ENCODE data around the gene SUDS3. TPM values are rescaled to one million over a fixed set of nuclear protein-coding genes. Genes with fewer than 3 reads are reported as not detected.
A peak's percentile ranks its signal among the peaks of the same experiment; 100 is the strongest.
"Not testable (repeated sequence)": the region's sequence is repeated elsewhere in the genome, so short reads cannot be mapped to it uniquely, and the experiment has no call there.

SUDS3 gene
- polyA plus RNA-seq, 3 donors, result 42.9 to 53.3 (median 49.4) TPM

DNA sequence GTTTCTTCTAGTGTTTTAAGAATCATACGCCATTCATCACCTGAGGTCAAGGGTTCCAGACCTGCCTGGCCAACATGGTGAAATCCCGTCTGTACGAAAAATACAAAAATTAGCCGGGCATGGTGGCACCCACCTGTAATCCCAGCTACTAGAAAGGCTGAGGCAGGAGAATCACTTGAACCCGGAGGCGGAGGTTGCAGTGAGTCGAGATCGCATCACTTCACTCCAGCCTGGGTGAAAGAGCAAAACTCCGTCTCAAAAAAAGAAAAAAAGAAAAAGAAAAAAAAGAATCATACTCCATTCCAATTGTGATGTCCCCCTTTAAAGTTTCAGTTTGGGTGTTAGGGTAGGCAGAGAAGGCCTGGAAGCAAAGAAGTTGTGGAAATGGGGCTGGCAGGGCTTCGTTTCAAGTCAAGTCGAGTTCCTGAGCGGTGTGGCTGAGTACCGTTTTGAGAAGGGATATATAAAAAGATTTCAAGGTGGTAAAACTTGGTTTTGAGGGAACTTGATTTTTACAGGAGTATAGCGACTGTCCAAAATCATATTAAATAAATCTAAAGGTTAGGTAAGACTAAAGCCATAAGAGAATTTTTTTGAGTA, 2.1 kb upstream of the SUDS3 start:
- DNase-seq (ENCODE audit: extremely low read depth in 1 of 11, low read depth in 9 of 11, low spot score in 4 of 11), result no peak

- DNase-seq (ENCODE audit: extremely low read depth in 1 of 11, low read depth in 9 of 11, low spot score in 4 of 11), result no peak
These were observed 1.4 kb upstream of the SUDS3 start for GRCh38 chr12:118374909-118375308.

DNA sequence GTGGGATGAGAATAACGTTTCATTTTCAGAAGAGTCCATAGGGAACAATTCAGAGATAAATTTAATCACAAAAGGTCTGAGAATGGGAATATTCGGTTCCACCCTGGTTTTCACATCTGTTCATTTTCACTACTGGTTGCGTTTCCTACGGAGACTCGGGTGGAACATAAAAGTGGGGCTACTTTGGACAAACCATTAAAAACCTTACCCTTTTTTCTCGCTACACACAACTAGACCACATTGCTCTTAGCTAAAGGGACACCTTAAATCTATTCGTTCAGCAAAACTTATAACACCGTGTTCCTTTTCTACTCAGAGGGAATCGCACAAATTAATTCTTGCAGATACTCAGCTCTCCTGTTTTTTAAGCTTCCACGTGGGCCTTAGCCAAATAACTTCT, 1.0 kb upstream of the SUDS3 start:
- no peak for DNase-seq (ENCODE audit: extremely low read depth in 1 of 11, low read depth in 9 of 11, low spot score in 4 of 11)

GRCh38 chr12:118377021-118377883, 897 bp downstream of the SUDS3 start:
- DNase-seq (ENCODE audit: extremely low read depth in 1 of 11, low read depth in 9 of 11, low spot score in 4 of 11), result peak in 1 of 11 donors; percentile 5

DNA sequence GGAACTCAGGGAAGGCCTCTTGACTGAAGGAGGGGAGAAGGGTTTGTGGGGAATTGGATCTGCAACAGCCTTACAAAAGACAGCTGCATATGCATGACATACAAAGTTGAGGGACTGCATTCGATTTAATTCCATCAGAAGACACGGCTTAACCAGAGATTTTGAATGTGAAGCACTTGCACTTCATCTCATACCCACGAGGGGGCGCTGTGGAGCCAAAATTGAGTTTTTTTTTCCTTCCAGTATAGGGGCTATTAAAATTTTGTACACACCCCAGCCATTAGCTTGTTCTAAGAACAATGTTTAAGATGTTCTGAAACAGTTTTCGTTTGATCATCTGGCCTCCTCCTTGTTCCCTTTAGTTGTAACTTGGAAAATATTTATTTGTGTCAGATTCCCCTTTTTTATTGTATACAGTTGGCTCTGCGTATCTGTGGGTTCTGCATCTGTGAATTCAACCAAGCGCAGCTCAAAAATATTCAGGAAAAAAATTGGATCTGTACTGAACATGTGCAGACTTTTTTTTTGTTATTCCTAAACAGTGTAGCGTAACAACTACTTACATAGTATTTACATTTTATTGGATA, 1.6 kb downstream of the SUDS3 start:
- DNase-seq (ENCODE audit: extremely low read depth in 1 of 11, low read depth in 9 of 11, low spot score in 4 of 11), result peak in 3 of 11 donors; percentile 41 to 60 (median 42)

DNA sequence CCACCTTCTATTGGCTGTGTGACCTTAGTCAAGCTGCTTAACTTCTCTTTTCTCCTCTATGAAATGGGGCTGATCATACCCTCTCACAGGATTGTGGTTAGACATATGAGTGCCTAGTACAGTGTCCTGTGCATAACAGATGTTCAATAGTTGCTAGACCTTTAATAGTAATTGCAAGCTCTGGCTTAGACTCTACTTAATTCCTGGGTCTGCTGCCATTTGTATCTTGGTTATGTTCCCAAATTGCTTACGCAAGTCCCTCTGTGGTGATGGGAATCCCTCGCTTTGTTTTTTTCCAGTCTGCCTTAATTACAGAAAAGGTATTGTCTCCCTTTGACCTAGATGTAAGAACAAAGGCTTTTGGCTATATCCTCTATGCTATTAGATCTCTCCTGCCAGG, 15.1 kb downstream of the SUDS3 start:
- no peak for DNase-seq (ENCODE audit: extremely low read depth in 1 of 11, low read depth in 9 of 11, low spot score in 4 of 11)

DNA sequence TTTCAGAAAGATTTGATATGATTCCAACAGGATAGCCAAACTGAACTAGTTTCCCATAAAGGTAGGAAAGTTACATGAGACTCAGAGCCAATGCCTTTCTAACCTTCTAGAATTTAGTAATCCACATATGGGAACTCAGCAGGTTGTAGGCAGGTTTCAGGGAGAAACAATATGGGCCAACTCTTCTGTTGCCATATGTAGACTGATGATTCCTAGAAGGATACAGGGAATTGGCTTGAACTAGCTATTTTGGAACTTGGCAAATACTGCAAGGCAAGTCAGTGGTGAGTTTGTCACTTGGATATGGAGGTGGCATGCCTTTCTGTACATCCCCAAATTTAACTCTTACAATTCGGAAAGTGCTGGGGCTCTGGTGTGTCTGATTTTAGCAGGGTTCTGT, 15.5 kb downstream of the SUDS3 start:
- DNase-seq (ENCODE audit: extremely low read depth in 1 of 11, low read depth in 9 of 11, low spot score in 4 of 11), result no peak

- DNase-seq (ENCODE audit: extremely low read depth in 1 of 11, low read depth in 9 of 11, low spot score in 4 of 11), result no peak
These were observed 21.5 kb downstream of the SUDS3 start for GRCh38 chr12:118397708-118398440.

- DNase-seq (ENCODE audit: extremely low read depth in 1 of 11, low read depth in 9 of 11, low spot score in 4 of 11), result no peak
These were observed 22.2 kb downstream of the SUDS3 start for GRCh38 chr12:118398524-118398923.

DNA sequence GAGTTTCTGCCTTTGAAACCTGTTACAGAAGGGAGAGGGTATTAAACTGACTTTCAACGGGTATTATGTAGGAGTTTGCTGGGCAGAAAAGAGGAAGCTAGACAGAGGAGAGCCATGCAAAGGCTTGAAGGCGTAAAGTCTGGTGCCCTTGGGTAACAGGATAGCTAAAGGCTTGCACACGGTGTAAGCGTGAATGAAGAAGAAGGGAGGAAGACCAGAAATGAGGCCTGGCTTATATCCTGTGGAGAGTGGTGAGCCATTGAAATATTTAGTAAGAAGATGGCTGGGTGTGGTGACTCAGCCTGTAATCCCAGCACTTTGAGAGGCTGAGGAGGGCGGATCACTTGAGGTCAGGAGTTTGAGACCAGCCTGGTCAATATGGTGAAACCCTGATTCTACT, 22.6 kb downstream of the SUDS3 start:
- DNase-seq (ENCODE audit: extremely low read depth in 1 of 11, low read depth in 9 of 11, low spot score in 4 of 11), result no peak

DNA sequence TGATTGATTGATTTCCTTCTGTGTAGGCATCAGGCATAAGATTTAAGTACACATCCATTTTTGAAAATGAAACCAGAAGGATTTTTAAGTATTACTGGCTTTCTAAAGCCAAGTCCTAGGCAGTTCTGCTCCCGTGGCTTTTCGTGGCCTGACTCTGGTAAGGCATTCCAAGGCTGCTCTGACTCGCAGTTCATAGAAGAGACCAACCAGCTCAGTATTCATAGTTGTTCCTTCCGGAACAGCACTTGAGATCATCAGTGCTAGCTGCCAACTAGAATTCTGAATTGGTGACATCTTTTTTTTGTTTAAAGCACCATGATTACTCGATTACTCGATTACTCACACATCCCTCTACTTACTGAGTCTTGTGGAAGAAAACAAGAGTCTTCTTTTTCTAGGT, 25.9 kb downstream of the SUDS3 start:
- no peak for DNase-seq (ENCODE audit: extremely low read depth in 1 of 11, low read depth in 9 of 11, low spot score in 4 of 11)

- peak; percentile 13 to 38 (median 24) for DNase-seq (ENCODE audit: extremely low read depth in 1 of 11, low read depth in 9 of 11, low spot score in 4 of 11)
These were observed 28.6 kb downstream of the SUDS3 start for GRCh38 chr12:118404876-118405521.

DNA sequence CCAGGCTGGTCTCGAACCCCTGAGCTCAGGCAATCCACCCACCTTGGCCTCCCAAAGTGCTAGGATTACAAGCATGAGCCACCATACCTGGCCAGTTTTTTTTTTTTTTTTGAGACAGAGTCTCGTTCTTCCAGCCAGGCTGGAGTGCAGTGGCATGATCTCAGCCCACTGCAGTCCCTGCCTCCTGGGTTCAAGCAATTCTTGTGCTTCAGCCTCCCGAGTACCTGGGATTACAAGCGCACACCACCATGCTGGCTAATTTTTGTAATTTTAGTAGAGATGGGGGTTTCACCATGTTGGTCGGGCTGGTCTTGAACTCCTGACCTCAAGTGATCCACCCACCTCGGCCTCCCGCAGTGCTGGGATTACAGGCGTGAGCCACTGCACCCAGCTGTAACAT, 31.9 kb downstream of the SUDS3 start:
- DNase-seq (ENCODE audit: extremely low read depth in 1 of 11, low read depth in 9 of 11, low spot score in 4 of 11), result not testable (repeated sequence)

- no peak for DNase-seq (ENCODE audit: extremely low read depth in 1 of 11, low read depth in 9 of 11, low spot score in 4 of 11)
These were observed 33.5 kb downstream of the SUDS3 start for GRCh38 chr12:118409834-118410233.

GRCh38 chr12:118417942-118418341, 41.6 kb downstream of the SUDS3 start:
- no peak for DNase-seq (ENCODE audit: extremely low read depth in 1 of 11, low read depth in 9 of 11, low spot score in 4 of 11)

DNA sequence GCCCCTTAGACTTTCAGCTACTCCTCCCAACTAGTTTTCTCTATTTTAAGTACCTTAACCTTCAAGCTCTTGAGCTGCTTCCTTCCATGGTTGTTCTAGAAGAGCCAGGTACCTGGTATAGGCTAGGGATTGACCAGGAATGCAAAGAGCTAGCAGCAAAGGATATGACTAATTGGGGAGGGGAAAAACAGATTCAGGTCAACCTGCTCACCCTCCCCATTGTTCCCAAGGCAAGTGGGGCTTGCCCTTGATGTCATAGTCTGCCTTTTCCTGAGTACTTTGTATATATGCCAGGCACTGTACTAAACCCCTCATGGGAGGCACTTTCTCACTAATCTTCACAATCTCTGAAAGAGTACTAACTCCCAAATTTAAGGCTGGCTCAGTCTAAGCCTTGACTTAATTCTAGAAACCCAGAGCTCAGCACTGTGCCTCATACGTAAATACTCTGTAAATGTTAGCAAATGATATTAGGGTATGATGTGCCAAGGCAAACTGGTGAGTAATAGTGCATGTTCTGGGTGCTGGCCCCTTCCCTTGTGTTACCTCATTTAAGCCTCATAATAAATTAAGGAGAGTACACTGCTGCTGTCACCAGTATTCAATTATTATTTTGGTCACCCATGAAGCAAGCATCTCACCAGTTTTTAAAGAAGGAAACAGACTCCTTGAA, 42.2 kb downstream of the SUDS3 start:
- no peak for DNase-seq (ENCODE audit: extremely low read depth in 1 of 11, low read depth in 9 of 11, low spot score in 4 of 11)

- no peak for DNase-seq (ENCODE audit: extremely low read depth in 1 of 11, low read depth in 9 of 11, low spot score in 4 of 11)
These were observed 44.3 kb downstream of the SUDS3 start for GRCh38 chr12:118420673-118421072.

- DNase-seq (ENCODE audit: extremely low read depth in 1 of 11, low read depth in 9 of 11, low spot score in 4 of 11), result no peak
These were observed 48.5 kb downstream of the SUDS3 start for GRCh38 chr12:118424884-118425283.

- DNase-seq (ENCODE audit: extremely low read depth in 1 of 11, low read depth in 9 of 11, low spot score in 4 of 11), result no peak
These were observed 49.0 kb downstream of the SUDS3 start for GRCh38 chr12:118425364-118425763.

All from renal cortex interstitium (tissue), 11 donors.